H1 (cell line): ENCODE data around the gene SLITRK2. TPM values are rescaled to one million over a fixed set of nuclear protein-coding genes. Genes with fewer than 3 reads are reported as not detected.

Source experiments
- CTCF ChIA-PET: fragments of 300-600 bp; sonication (Branson Sonifier 250); formaldehyde crosslinking; loops from one replicate; lab custom pipeline; 2021; ENCODE audit not compliant: partially characterized antibody; lab: Charles Lee
- POLR2A ChIA-PET: fragments of 300-600 bp; sonication (Branson Sonifier 250); formaldehyde crosslinking; loops from one replicate; lab custom pipeline; 2021; ENCODE audit warnings: inconsistent platforms; ENCODE audit not compliant: partially characterized antibody; lab: Charles Lee
- DNase-seq, 2 experiments: peaks; one replicate each; pipeline versions ENCODE4 v3.0.0 to v3.0.0-alpha.2; 2010 to 2022; ENCODE audit warnings: low spot score in 2 of 2, low read depth in 1 of 2, mixed read lengths in 1 of 2
- FAIRE-seq: peaks from 2 replicates; lab custom pipeline; 2011; peaks lifted over from hg19 to GRCh38; lab: Jason Lieb, UNC
- H2AFZ ChIP-seq: 2 replicates; pipeline ENCODE4 v1.8.1; 2012; ENCODE audit warnings: low read length, inconsistent platforms
- H2AK5ac ChIP-seq: 2 replicates; pipeline ENCODE4 v1.6.1; 2013; ENCODE audit warnings: low read depth, low read length
- H2BK120ac ChIP-seq: replicated peaks from 2 replicates; pipeline ENCODE3; 2013; ENCODE audit warnings: low read depth, low read length, inconsistent platforms
- H2BK12ac ChIP-seq: 2 replicates; pipeline ENCODE4 v1.6.1; 2013; ENCODE audit warnings: low read depth, low read length
- H2BK15ac ChIP-seq: 2 replicates; pipeline ENCODE4 v1.6.1; 2013; ENCODE audit warnings: low read length
- H2BK20ac ChIP-seq: 2 replicates; pipeline ENCODE4 v1.6.1; 2013; ENCODE audit warnings: low read length
- H2BK5ac ChIP-seq: 2 replicates; pipeline ENCODE4 v1.6.1; 2013; ENCODE audit warnings: low read depth, low read length
- H3K14ac ChIP-seq: 2 replicates; pipeline ENCODE4 v1.6.1; 2013; ENCODE audit warnings: inconsistent platforms; ENCODE audit not compliant: insufficient read length
- H3K18ac ChIP-seq: 2 replicates; pipeline ENCODE4 v1.6.1; 2013; ENCODE audit warnings: low read length; ENCODE audit errors: extremely low read depth
- H3K23ac ChIP-seq: 2 replicates; pipeline ENCODE4 v1.6.1; 2013; ENCODE audit warnings: inconsistent platforms; ENCODE audit not compliant: insufficient read length
- H3K23me2 ChIP-seq: 2 replicates; pipeline ENCODE4 v1.6.1; 2013; ENCODE audit warnings: low read depth, low read length
- H3K27ac ChIP-seq: 2 replicates; pipeline ENCODE4 v1.6.1; 2011; ENCODE audit warnings: low read depth, low read length, inconsistent platforms
- H3K27me3 ChIP-seq, 4 experiments: replicated peaks in 1 of 4; 1 replicate in 1 of 4; 2 replicates in 3 of 4; pipeline versions ENCODE4 v1.6.1 to v1.8.1; 2011 to 2013; ENCODE audit warnings: low read length in 3 of 4, mild to moderate bottlenecking in 3 of 4, inconsistent platforms in 2 of 4, mixed read lengths in 2 of 4, moderate library complexity in 1 of 4; ENCODE audit not compliant: control insufficient read depth in 3 of 4, insufficient read depth in 3 of 4; ENCODE audit errors: extremely low read depth in 1 of 4
- H3K36me3 ChIP-seq, 4 experiments: 2 replicates each; pipeline versions ENCODE4 v1.6.1 to v1.8.1; 2011 to 2013; ENCODE audit warnings: mild to moderate bottlenecking in 4 of 4, low read length in 3 of 4, moderate library complexity in 2 of 4, control low read depth in 1 of 4, inconsistent platforms in 1 of 4; ENCODE audit not compliant: insufficient read depth in 4 of 4, control insufficient read depth in 2 of 4
- H3K4ac ChIP-seq: replicated peaks from 2 replicates; pipeline ENCODE3; 2013; ENCODE audit warnings: low read length, low read depth, mixed read lengths, inconsistent platforms; ENCODE audit not compliant: insufficient read length
- H3K4me1 ChIP-seq, 4 experiments: replicated peaks in 1 of 4; 1 replicate in 1 of 4; 2 replicates in 3 of 4; pipeline versions ENCODE4 v1.6.1 to v1.8.1; 2011 to 2013; ENCODE audit warnings: low read length in 3 of 4, inconsistent platforms in 2 of 4, mixed read lengths in 1 of 4; ENCODE audit not compliant: insufficient read depth in 4 of 4, control insufficient read depth in 3 of 4
- H3K4me2 ChIP-seq, 2 experiments: 2 replicates each; pipeline versions ENCODE4 v1.6.1 to v1.8.1; 2011 to 2013; ENCODE audit warnings: low read depth in 2 of 2, low read length in 2 of 2, control low read depth in 1 of 2, inconsistent platforms in 1 of 2, mild to moderate bottlenecking in 1 of 2; ENCODE audit not compliant: insufficient read depth in 1 of 2
- H3K4me3 ChIP-seq, 4 experiments: fragments of 200-600, 300-600 bp in 1 of 4; sonication (generic), shearing (Covaris generic), sonication (Bioruptor Twin) in 1 of 4; 2 replicates each; pipeline versions ENCODE4 v1.5.1 to v1.8.1; 2011 to 2016; ENCODE audit warnings: low read length in 4 of 4, low read depth in 3 of 4, control low read depth in 2 of 4, inconsistent platforms in 2 of 4, mild to moderate bottlenecking in 2 of 4, mixed read lengths in 1 of 4, moderate library complexity in 1 of 4; ENCODE audit not compliant: insufficient read depth in 2 of 4; ENCODE audit errors: extremely low read depth in 1 of 4
- H3K56ac ChIP-seq: replicated peaks from 2 replicates; pipeline ENCODE3; 2013; ENCODE audit warnings: low read depth, mild to moderate bottlenecking, mixed read lengths, low read length, inconsistent platforms; ENCODE audit not compliant: insufficient read length
- H3K79me1 ChIP-seq: 2 replicates; pipeline ENCODE4 v1.6.1; 2013; ENCODE audit warnings: low read depth, low read length, control low read depth
- H3K79me2 ChIP-seq, 2 experiments: 2 replicates each; pipeline versions ENCODE4 v1.6.1 to v1.8.1; 2012 to 2013; ENCODE audit warnings: low read length in 2 of 2, mild to moderate bottlenecking in 2 of 2, inconsistent platforms in 1 of 2; ENCODE audit not compliant: insufficient read depth in 2 of 2, control insufficient read depth in 1 of 2
- H3K9ac ChIP-seq, 4 experiments: replicated peaks in 1 of 4; 1 replicate in 1 of 4; 2 replicates in 3 of 4; pipeline versions ENCODE4 v1.6.1 to v1.8.1; 2011 to 2013; ENCODE audit warnings: low read depth in 3 of 4, low read length in 3 of 4, control low read depth in 2 of 4, mild to moderate bottlenecking in 2 of 4, moderate library complexity in 2 of 4, inconsistent platforms in 1 of 4; ENCODE audit errors: extremely low read depth in 1 of 4
- H3K9me3 ChIP-seq, 2 experiments: 2 replicates each; pipeline versions ENCODE4 v1.6.1 to v1.8.1; 2012 to 2013; ENCODE audit warnings: mild to moderate bottlenecking in 2 of 2, moderate library complexity in 2 of 2, control low read depth in 1 of 2, inconsistent platforms in 1 of 2, low read depth in 1 of 2, low read length in 1 of 2, mixed read lengths in 1 of 2; ENCODE audit not compliant: insufficient read depth in 2 of 2
- H4K20me1 ChIP-seq, 2 experiments: replicated peaks in 1 of 2; 2 replicates each; pipeline versions ENCODE3 to v1.8.1; 2011 to 2013; ENCODE audit warnings: inconsistent platforms in 2 of 2, low read length in 2 of 2, mild to moderate bottlenecking in 1 of 2; ENCODE audit not compliant: insufficient read depth in 2 of 2, control insufficient read depth in 1 of 2
- H4K5ac ChIP-seq: 2 replicates; pipeline ENCODE4 v1.6.1; 2013; ENCODE audit warnings: low read length, low read depth, mixed read lengths, inconsistent platforms; ENCODE audit not compliant: insufficient read length
- H4K8ac ChIP-seq: 2 replicates; pipeline ENCODE4 v1.8.0; 2013; ENCODE audit warnings: mild to moderate bottlenecking, moderate library complexity, low read length, inconsistent platforms; ENCODE audit not compliant: insufficient read depth; ENCODE audit errors: extremely low read depth
- H4K91ac ChIP-seq: replicated peaks from 2 replicates; pipeline ENCODE3; 2013; ENCODE audit warnings: low read length, mixed read lengths, inconsistent platforms; ENCODE audit not compliant: insufficient read length
- EZH2 ChIP-seq: fragments of 200-600 bp; sonication (generic); IDR thresholded peaks from 2 replicates; pipeline ENCODE4 v1.7.1; 2012; ENCODE audit warnings: low read depth, mild to moderate bottlenecking, moderate library complexity, low read length, inconsistent platforms; ENCODE audit not compliant: severe bottlenecking
- NANOG ChIP-seq: IDR thresholded peaks from 2 replicates; pipeline ENCODE4 v1.6.1; 2011; ENCODE audit warnings: low read length, low read depth, mild to moderate bottlenecking, inconsistent platforms; ENCODE audit not compliant: insufficient read depth, poor library complexity, severe bottlenecking
- PHF8 ChIP-seq: fragments of 200-600 bp; sonication (generic); conservative IDR thresholded peaks from 2 replicates; pipeline ENCODE4 v1.7.1; 2012; ENCODE audit warnings: low read depth, mild to moderate bottlenecking, inconsistent platforms, low read length, moderate library complexity
- POU5F1 ChIP-seq: IDR thresholded peaks from 2 replicates; pipeline ENCODE4 v1.6.1; 2011; ENCODE audit warnings: low read depth, mild to moderate bottlenecking, low read length, moderate library complexity
- RNF2 ChIP-seq: fragments of 200-900, 300-1000 bp; sonication (generic); IDR thresholded peaks from 2 replicates; pipeline ENCODE4 v1.7.1; 2016; ENCODE audit warnings: borderline replicate concordance, low read depth, mild to moderate bottlenecking, antibody characterized with exemption, low read length; ENCODE audit not compliant: poor library complexity, severe bottlenecking; ENCODE audit errors: missing control alignments
- SP1 ChIP-seq: IDR thresholded peaks from 2 replicates; pipeline ENCODE4 v1.6.1; 2011; ENCODE audit warnings: low read depth, low read length
- WGBS, 2 experiments: shearing (Covaris generic) in 1 of 2; methylation state at CpG; one replicate each; pipeline versions ENCODE4 v1.1.6 to v1.1.7; 2013 to 2015; ENCODE audit warnings: low lambda C conversion rate in 2 of 2, mixed read lengths in 2 of 2, inconsistent platforms in 1 of 2, low coverage in 1 of 2, missing lambda C conversion rate in 1 of 2; ENCODE audit not compliant: insufficient replicate concordance in 2 of 2, insufficient coverage in 1 of 2, insufficient read length in 1 of 2; ENCODE audit errors: extremely low coverage in 1 of 2, missing lambda C conversion rate in 1 of 2; 5-methylcytosine and 5-hydroxymethylcytosine counted together
- polyA plus RNA-seq, 7 experiments: library from polyadenylated mRNA; depleted of rRNA in 3 of 7; stranded (reverse) in 5 of 7; unstranded in 2 of 7; fragments of >200 nt in 5 of 7; fragments of 200-250 nt in 2 of 7; gene quantifications; 1 replicate in 5 of 7; 2 replicates in 1 of 7; 4 replicates in 1 of 7; pipeline versions ENCODE4 v1.2.1 to v1.2.3, GENCODE V29; 2011 to 2013; ENCODE audit warnings: missing spikeins in 2 of 7, mixed read lengths in 2 of 7
- total RNA-seq: library from RNA; stranded (reverse); fragmentation: NEBNext Ultra II Directional; extraction: Animal tissue kit (Norgen Biotek cat#: 25700); gene quantifications from 2 replicates; pipeline ENCODE4 v1.2.1, GENCODE V29; 2021

The SLITRK2 gene
- total and polyA plus RNA-seq, 2 of the 8 experiments (the other 6 are each of a cell fraction or from before 2014, with no cell fraction given) = 0.14 to 0.39 TPM

GRCh38 chrX:145803508-145803907 is 14.1 kb upstream of the SLITRK2 start:
- H2BK120ac ChIP-seq = no peak overlapping the region
- H2BK15ac ChIP-seq = no peak overlapping the region
- H3K36me3 ChIP-seq = no peaks in the 10 kb centered on the region
- no peak overlapping the region for H2BK20ac ChIP-seq
- ChIA-PET CTCF (interaction anchor here (1.1 kb wide), 1 partner anchor 17 kb away, joined by 3 read pairs; no protein-coding TSS in a partner anchor), POLR2A (no interaction called here)
- no peaks in the 10 kb centered on the region for H3K23me2 ChIP-seq
- no peak overlapping the region; a peak in 1 of 4 replicates for H3K4me2 ChIP-seq
- no peak overlapping the region for H2BK12ac ChIP-seq
- H3K14ac ChIP-seq = no peak overlapping the region
- no peaks in the 10 kb centered on the region for H4K20me1 ChIP-seq
- H2AK5ac ChIP-seq = no peak overlapping the region
- H3K23ac ChIP-seq = no peak overlapping the region
- no peak overlapping the region for H3K18ac ChIP-seq
- DNase-seq = no peak
- no peak overlapping the region for H4K5ac ChIP-seq
- no peaks in the 10 kb centered on the region for H3K79me1 ChIP-seq
- no peak for FAIRE-seq
- WGBS, 2 experiments = 25% methylated on average over 2 of the region's 2 CpGs; no CpG with 5 or more reads in 1 of the 2 experiments
- no peak overlapping the region for H3K9ac ChIP-seq
- H3K4me1 ChIP-seq = no peaks in the 10 kb centered on the region; a peak in 2 of 7 replicates
- no peaks in the 10 kb centered on the region for H3K79me2 ChIP-seq
- no peak overlapping the region for H3K56ac ChIP-seq
- no peak overlapping the region for H4K91ac ChIP-seq
- H3K27ac ChIP-seq = no peak overlapping the region
- H3K4ac ChIP-seq = no peak overlapping the region
- H3K4me3 ChIP-seq = peak overlapping the region in 1 of 4 experiments; percentile 15; a peak in 1 of 8 replicates
- no peak overlapping the region for H4K8ac ChIP-seq
- no peak overlapping the region for H2AFZ ChIP-seq
- H3K9me3 ChIP-seq = no peaks in the 10 kb centered on the region
- H3K27me3 ChIP-seq = peaks cover 7 to 49% (median 25%) of the 10 kb centered on the region in 4 experiments
- no peak overlapping the region for H2BK5ac ChIP-seq
- TF ChIP-seq NANOG = peak; percentile 76
- peak; percentile 64; the same call in 1 of the 2 replicates for TF ChIP-seq POU5F1
- TF ChIP-seq PHF8 = no peak
- TF ChIP-seq EZH2 = no peak
- no peak for TF ChIP-seq RNF2
- TF ChIP-seq SP1 = 0 out of 2 replicates have a peak, but pooled peaks have one; percentile 23
